HK-2 (cell line): ENCODE data around the gene AKAP13.
"Not testable (repeated sequence)": the region's sequence is repeated elsewhere in the genome, so short reads cannot be mapped to it uniquely, and the experiment has no call there.

Experiments used
- DNase-seq: peaks from one replicate; pipeline ENCODE4 v3.0.0-alpha.2; 2018; ENCODE audit not compliant: unreplicated experiment

AKAP13 gene

GRCh38 chr15:85570336-85570735, 189.9 kb downstream of the AKAP13 start:
- no peak for DNase-seq

- no peak for DNase-seq
Observed at GRCh38 chr15:85571780-85572179, 191.4 kb downstream of the AKAP13 start.

GRCh38 chr15:85576392-85576791, 196.0 kb downstream of the AKAP13 start:
- no peak for DNase-seq

- DNase-seq: no peak
Observed at GRCh38 chr15:85578941-85579701, 198.7 kb downstream of the AKAP13 start.

- DNase-seq: no peak
Observed at GRCh38 chr15:85579957-85580694, 199.7 kb downstream of the AKAP13 start.

GRCh38 chr15:85580879-85581278, 200.5 kb downstream of the AKAP13 start:
- DNase-seq: no peak

GRCh38 chr15:85581495-85581894, 201.1 kb downstream of the AKAP13 start:
- DNase-seq: no peak

- no peak for DNase-seq
Observed at GRCh38 chr15:85582131-85583079, 202.0 kb downstream of the AKAP13 start.

- DNase-seq: no peak
Observed at GRCh38 chr15:85583442-85583841, 203.0 kb downstream of the AKAP13 start.

GRCh38 chr15:85583923-85584390, 203.6 kb downstream of the AKAP13 start:
- peak; percentile 35 for DNase-seq

GRCh38 chr15:85584872-85585271, 204.5 kb downstream of the AKAP13 start:
- no peak for DNase-seq

GRCh38 chr15:85586196-85586595, 205.8 kb downstream of the AKAP13 start:
- not testable (repeated sequence) for DNase-seq

- DNase-seq: no peak
Observed at GRCh38 chr15:85587707-85588411, 207.5 kb downstream of the AKAP13 start.

GRCh38 chr15:85588677-85589076, 208.3 kb downstream of the AKAP13 start:
- no peak for DNase-seq

- no peak for DNase-seq
Observed at GRCh38 chr15:85589851-85590250, 209.4 kb downstream of the AKAP13 start.

- DNase-seq: no peak
Observed at GRCh38 chr15:85591622-85592021, 211.2 kb downstream of the AKAP13 start.

GRCh38 chr15:85592148-85592547, 211.7 kb downstream of the AKAP13 start:
- DNase-seq: no peak

GRCh38 chr15:85593809-85594445, 213.5 kb downstream of the AKAP13 start:
- DNase-seq: no peak

- DNase-seq: no peak
Observed at GRCh38 chr15:85595804-85596536, 215.6 kb downstream of the AKAP13 start.

- DNase-seq: no peak
Observed at GRCh38 chr15:85597155-85597815, 216.9 kb downstream of the AKAP13 start.
